Glutamatergic neuron (in vitro differentiated cells): ENCODE measurements around the gene ACYP1. TPM values are rescaled to one million over a fixed set of nuclear protein-coding genes. Genes with fewer than 3 reads are reported as not detected.
"Not testable (repeated sequence)": the region's sequence is repeated elsewhere in the genome, so short reads cannot be mapped to it uniquely, and the experiment has no call there.

ENCODE experiments used
- DNase-seq: peaks from one replicate; pipeline ENCODE4 v3.0.0; 2022
- H3K27ac Mint-ChIP-seq: one replicate; pipeline ENCODE4 v1.8.0; 2020; ENCODE audit warnings: mild to moderate bottlenecking, mixed read lengths, inconsistent platforms; ENCODE audit not compliant: unreplicated experiment
- H3K27me3 Mint-ChIP-seq: one replicate; pipeline ENCODE4 v1.8.0; 2020; ENCODE audit warnings: mild to moderate bottlenecking, moderate library complexity, mixed read lengths, inconsistent platforms; ENCODE audit not compliant: unreplicated experiment
- H3K36me3 Mint-ChIP-seq: one replicate; pipeline ENCODE4 v1.8.0; 2020; ENCODE audit warnings: mild to moderate bottlenecking, mixed read lengths, inconsistent platforms; ENCODE audit not compliant: unreplicated experiment
- H3K4me1 Mint-ChIP-seq: one replicate; pipeline ENCODE4 v1.8.0; 2020; ENCODE audit warnings: mild to moderate bottlenecking, low read depth, mixed read lengths, inconsistent platforms; ENCODE audit not compliant: unreplicated experiment
- H3K4me3 Mint-ChIP-seq: one replicate; pipeline ENCODE4 v1.8.0; 2020; ENCODE audit warnings: mild to moderate bottlenecking, mixed read lengths, inconsistent platforms; ENCODE audit not compliant: unreplicated experiment
- H3K9me3 Mint-ChIP-seq: one replicate; pipeline ENCODE4 v1.8.0; 2020; ENCODE audit warnings: mild to moderate bottlenecking, moderate library complexity, mixed read lengths, inconsistent platforms; ENCODE audit not compliant: unreplicated experiment
- CTCF ChIP-seq: fragments of 200-600 bp; sonication (generic); IDR thresholded peaks from one replicate; pipeline ENCODE4 v1.5.0; 2021; ENCODE audit not compliant: partially characterized antibody, unreplicated experiment
- total RNA-seq: library from RNA; stranded (reverse); fragmentation: NEBNext Ultra II Directional; extraction: Animal tissue kit (Norgen Biotek cat#: 25700); gene quantifications from one replicate; pipeline ENCODE4 v1.2.1, GENCODE V29; 2021; ENCODE audit not compliant: unreplicated experiment

Gene ACYP1
- total RNA-seq, 1 donor from 2014 or later = 14.3 TPM

DNA sequence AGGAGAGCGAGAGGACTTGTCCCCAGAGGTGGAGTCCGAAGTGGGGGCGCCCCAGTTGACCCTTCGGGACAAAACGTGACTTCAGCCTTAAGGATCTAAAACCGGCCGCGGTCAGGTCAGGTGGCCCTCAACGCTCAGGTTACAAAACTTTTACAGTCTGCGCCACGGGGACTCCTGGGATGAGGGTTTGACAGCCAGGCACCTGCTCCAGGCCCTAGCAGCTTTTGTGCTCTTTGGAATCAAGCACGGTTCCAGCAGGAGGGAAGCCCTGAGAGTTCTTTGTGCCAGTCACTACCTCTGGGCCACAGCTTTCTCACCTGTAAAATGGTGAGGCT is 6.0 kb upstream of the ACYP1 start:
- no peak overlapping the region for H3K4me3 Mint-ChIP-seq
- peaks cover under 1% of the 10 kb centered on the region for H3K9me3 Mint-ChIP-seq
- DNase-seq = no peak
- peaks cover 2% of the 10 kb centered on the region for H3K4me1 Mint-ChIP-seq
- peak overlapping the region; percentile 95 for H3K27ac Mint-ChIP-seq
- TF ChIP-seq CTCF = no peak
- H3K27me3 Mint-ChIP-seq = peaks cover 3% of the 10 kb centered on the region
- no peaks in the 10 kb centered on the region for H3K36me3 Mint-ChIP-seq

- TF ChIP-seq CTCF = no peak
- DNase-seq = peak; percentile 91
- H3K36me3 Mint-ChIP-seq = no peaks in the 10 kb centered on the region
- peaks cover 2% of the 10 kb centered on the region for H3K9me3 Mint-ChIP-seq
- H3K27me3 Mint-ChIP-seq = peaks cover 3% of the 10 kb centered on the region
- H3K4me3 Mint-ChIP-seq = peak within 1 kb of the TSS; percentile 16
- H3K27ac Mint-ChIP-seq = peak within 1 kb of the TSS; percentile 95
- peaks cover 2% of the 10 kb centered on the region for H3K4me1 Mint-ChIP-seq
Observed at GRCh38 chr14:75069121-75069810, 5.4 kb upstream of the ACYP1 start, which contains the start of gene ZC2HC1C. Gene ZC2HC1C (plus strand): TSS chr14:75069641. CDS start chr14:75070574, 933 bp downstream.

DNA sequence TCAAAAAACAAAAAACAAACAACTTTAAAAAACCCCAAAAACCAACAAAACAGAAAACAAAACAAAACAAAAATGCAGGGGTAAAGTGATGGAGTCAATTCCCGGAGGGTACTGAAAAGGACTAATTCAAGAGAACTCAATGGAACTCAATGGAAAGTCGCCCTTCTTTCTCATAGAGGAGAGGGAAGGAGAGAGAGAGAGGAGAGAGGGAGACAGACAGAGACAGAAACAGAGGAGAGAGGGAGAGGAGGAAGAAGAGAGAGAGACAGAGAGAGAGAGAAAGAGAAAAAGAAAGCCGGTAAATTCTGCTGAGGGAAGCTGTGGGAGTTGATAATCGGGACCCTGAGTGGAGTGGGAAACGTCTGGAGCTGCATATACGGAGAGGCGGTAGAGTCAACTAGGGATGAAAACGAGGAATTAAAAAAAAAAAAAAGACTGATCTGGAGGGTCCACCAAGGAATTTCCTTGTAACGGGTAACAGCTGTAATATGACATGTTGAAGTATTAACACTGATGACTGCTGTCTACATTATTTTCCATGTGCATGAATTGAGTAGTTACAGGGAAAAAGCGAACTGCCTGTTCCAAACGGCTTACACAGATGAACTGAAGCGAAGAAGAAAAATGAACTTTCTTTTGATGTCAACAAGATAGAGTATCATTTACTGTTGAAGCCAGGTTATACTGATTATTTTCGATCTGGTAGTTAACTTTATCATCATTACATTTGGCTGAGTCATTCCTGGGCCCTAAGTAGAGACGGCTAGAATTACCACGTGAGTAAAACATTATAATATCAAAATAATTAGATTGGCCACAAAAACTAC is 4.7 kb upstream of the ACYP1 start:
- DNase-seq = no peak
- Mint-ChIP-seq H3K27me3 (peaks cover 3% of the 10 kb centered on the region), H3K36me3 (no peaks in the 10 kb centered on the region), H3K4me3 (no peak overlapping the region), H3K27ac (no peak overlapping the region), H3K9me3 (peaks cover 2% of the 10 kb centered on the region), H3K4me1 (peaks cover 2% of the 10 kb centered on the region)
- no peak for TF ChIP-seq CTCF

- not testable (repeated sequence) for H3K36me3 Mint-ChIP-seq, H3K4me3 Mint-ChIP-seq, DNase-seq, H3K27me3 Mint-ChIP-seq, H3K9me3 Mint-ChIP-seq, H3K27ac Mint-ChIP-seq, H3K4me1 Mint-ChIP-seq
Observed at GRCh38 chr14:75067765-75068164, 3.9 kb upstream of the ACYP1 start.

- Mint-ChIP-seq H3K9me3 (peaks cover 2% of the 10 kb centered on the region), H3K4me3 (no peak overlapping the region), H3K4me1 (peaks cover 6% of the 10 kb centered on the region), H3K27ac (no peak overlapping the region), H3K27me3 (peaks cover 5% of the 10 kb centered on the region), H3K36me3 (no peaks in the 10 kb centered on the region)
- no peak for DNase-seq
- no peak for TF ChIP-seq CTCF
Observed at GRCh38 chr14:75067212-75067611, 3.4 kb upstream of the ACYP1 start.
